Cardiac muscle cell (in vitro differentiated cells and primary cell): ENCODE data around the gene UBE2B. TPM values are rescaled to one million over a fixed set of nuclear protein-coding genes. Genes with fewer than 3 reads are reported as not detected.

Source experiments
- DNase-seq, 2 donors: peaks; one replicate each; pipeline versions ENCODE4 v3.0.0 to v3.0.0-alpha.2; 2010 to 2017; ENCODE audit warnings: low read depth in 1 of 2, low spot score in 1 of 2
- H3K27ac ChIP-seq: fragments of 200-600 bp; sonication (generic); 2 replicates; pipeline ENCODE4 v1.5.1; 2016
- H3K27me3 ChIP-seq: fragments of 200-600 bp; sonication (generic); 2 replicates; pipeline ENCODE4 v1.6.0; 2016; ENCODE audit warnings: control low read depth
- H3K36me3 ChIP-seq: fragments of 200-600 bp; sonication (generic); 2 replicates; pipeline ENCODE4 v1.5.1; 2016; ENCODE audit warnings: control low read depth
- H3K4me1 ChIP-seq: fragments of 200-600 bp; sonication (generic); 2 replicates; pipeline ENCODE4 v1.8.1; 2017; ENCODE audit warnings: low read depth, mild to moderate bottlenecking, mixed run types
- H3K4me3 ChIP-seq: fragments of 200-600 bp; sonication (generic); 2 replicates; pipeline ENCODE4 v1.5.1; 2016; ENCODE audit warnings: mild to moderate bottlenecking
- H3K9me3 ChIP-seq: fragments of 200-600 bp; sonication (generic); 2 replicates; pipeline ENCODE4 v1.5.1; 2017; ENCODE audit warnings: low read depth, mild to moderate bottlenecking, control low read depth
- polyA plus RNA-seq: library from polyadenylated mRNA; unstranded; fragments of >200 nt; fragmentation: Nextera tagmentation; extraction: Ambion mirVana; gene quantifications from 2 replicates; pipeline ENCODE4 v1.2.1, GENCODE V29; 2016
- total RNA-seq: library from RNA; depleted of rRNA; stranded (reverse); fragments of >200 nt; gene quantifications from 2 replicates; pipeline ENCODE4 v1.2.3, GENCODE V29; 2016
- TF ChIP-seq, protein P1 (sequence below): IDR thresholded peaks from 2 replicates; pipeline ENCODE4 v1.5.1; 2012; ENCODE audit warnings: low read depth, mild to moderate bottlenecking, low read length

The UBE2B gene
- total and polyA plus RNA-seq, 2 experiments from 2014 or later: 17.8 to 164 TPM

GRCh38 chr5:134432677-134433359 is 61.4 kb downstream of the UBE2B start:
- Histone ChIP-seq H3K4me3 (no peak overlapping the region), H3K4me1 (peaks cover 12% of the 10 kb centered on the region), H3K27me3 (no peaks in the 10 kb centered on the region), H3K9me3 (no peaks in the 10 kb centered on the region), H3K36me3 (no peaks in the 10 kb centered on the region), H3K27ac (no peak overlapping the region)
- DNase-seq: no peak
- TF ChIP-seq, protein P1, sequence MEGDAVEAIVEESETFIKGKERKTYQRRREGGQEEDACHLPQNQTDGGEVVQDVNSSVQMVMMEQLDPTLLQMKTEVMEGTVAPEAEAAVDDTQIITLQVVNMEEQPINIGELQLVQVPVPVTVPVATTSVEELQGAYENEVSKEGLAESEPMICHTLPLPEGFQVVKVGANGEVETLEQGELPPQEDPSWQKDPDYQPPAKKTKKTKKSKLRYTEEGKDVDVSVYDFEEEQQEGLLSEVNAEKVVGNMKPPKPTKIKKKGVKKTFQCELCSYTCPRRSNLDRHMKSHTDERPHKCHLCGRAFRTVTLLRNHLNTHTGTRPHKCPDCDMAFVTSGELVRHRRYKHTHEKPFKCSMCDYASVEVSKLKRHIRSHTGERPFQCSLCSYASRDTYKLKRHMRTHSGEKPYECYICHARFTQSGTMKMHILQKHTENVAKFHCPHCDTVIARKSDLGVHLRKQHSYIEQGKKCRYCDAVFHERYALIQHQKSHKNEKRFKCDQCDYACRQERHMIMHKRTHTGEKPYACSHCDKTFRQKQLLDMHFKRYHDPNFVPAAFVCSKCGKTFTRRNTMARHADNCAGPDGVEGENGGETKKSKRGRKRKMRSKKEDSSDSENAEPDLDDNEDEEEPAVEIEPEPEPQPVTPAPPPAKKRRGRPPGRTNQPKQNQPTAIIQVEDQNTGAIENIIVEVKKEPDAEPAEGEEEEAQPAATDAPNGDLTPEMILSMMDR: no peak

DNA sequence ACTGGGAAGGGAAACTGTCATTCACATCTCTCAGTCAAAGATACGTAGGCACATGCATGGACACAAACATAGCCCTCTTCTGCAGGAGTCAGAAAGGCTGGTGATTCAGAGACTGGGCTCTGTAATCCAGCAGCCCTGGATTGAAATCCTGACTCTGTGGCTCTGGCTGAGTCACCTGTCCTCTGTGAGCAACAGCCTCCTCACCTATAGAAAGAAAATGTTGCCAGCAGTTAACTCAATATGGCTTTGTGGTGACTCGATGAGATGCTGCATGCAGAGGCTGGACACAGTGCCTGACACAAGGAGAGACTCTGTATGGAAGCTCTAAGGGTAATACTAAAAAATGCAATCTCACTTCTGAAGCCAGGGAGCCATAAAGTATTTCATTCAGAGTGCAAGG is 64.2 kb downstream of the UBE2B start:
- Histone ChIP-seq H3K4me3 (no peak overlapping the region), H3K27me3 (no peaks in the 10 kb centered on the region), H3K36me3 (no peaks in the 10 kb centered on the region), H3K4me1 (peaks cover 16% of the 10 kb centered on the region), H3K9me3 (no peaks in the 10 kb centered on the region), H3K27ac (no peak overlapping the region)
- DNase-seq: no peak
- TF ChIP-seq, protein P1: no peak

DNA sequence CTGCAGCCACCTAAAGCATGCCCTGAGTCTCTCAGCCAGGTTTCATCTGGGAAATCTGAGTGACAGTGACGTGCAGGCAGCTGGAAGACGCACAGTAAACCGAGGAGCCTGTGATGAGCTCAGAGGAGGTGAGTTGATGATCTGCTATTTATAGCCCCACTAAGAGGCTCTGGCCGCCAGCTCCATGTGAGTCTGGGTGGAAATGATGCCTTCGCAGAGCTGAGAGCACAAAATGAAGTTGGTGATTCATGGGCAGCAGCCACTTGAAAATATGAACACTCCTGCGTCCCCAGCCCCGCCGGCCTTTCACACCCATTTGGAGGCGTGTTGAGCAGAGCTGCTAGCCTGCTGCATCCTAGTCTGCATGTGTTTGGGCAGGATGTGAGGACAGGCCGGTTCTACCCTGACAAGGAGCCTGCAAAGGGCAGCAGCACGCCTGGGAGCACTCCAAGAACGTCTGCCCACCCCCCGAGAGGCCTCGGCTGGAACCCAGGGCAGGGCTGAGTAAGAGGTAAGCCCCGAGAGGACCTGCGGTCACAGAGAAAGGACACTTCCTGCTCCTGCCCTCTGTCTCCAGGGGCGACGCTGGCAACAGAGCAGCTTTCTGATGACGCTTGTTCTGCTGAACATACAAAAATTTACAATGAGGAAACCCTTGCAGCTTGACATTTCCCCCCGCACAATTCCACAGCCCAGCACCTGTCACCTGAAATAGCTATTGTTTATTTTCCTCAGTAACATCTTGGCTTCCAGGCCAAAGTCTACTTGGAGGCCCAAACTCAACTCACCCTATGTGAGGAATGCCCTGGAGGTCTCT is 65.4 kb downstream of the UBE2B start:
- no peaks in the 10 kb centered on the region for H3K36me3 ChIP-seq
- H3K4me1 ChIP-seq: peaks cover 16% of the 10 kb centered on the region
- no peaks in the 10 kb centered on the region for H3K9me3 ChIP-seq
- TF ChIP-seq, protein P1: no peak
- peak overlapping the region; percentile 61 for H3K27ac ChIP-seq
- peak; percentile 64 to 75 for DNase-seq
- H3K27me3 ChIP-seq: no peaks in the 10 kb centered on the region
- H3K4me3 ChIP-seq: no peak overlapping the region

GRCh38 chr5:134437340-134437846 is 66.0 kb downstream of the UBE2B start:
- Histone ChIP-seq H3K9me3 (no peaks in the 10 kb centered on the region), H3K27me3 (no peaks in the 10 kb centered on the region), H3K36me3 (no peaks in the 10 kb centered on the region), H3K4me3 (no peak overlapping the region), H3K27ac (peak overlapping the region; percentile 61), H3K4me1 (peaks cover 16% of the 10 kb centered on the region)
- no peak for DNase-seq
- TF ChIP-seq, protein P1: no peak

GRCh38 chr5:134437847-134438581 is 66.6 kb downstream of the UBE2B start:
- Histone ChIP-seq H3K27ac (no peak overlapping the region), H3K4me1 (peaks cover 16% of the 10 kb centered on the region), H3K36me3 (no peaks in the 10 kb centered on the region), H3K4me3 (no peak overlapping the region), H3K9me3 (no peaks in the 10 kb centered on the region), H3K27me3 (no peaks in the 10 kb centered on the region)
- TF ChIP-seq, protein P1: no peak
- DNase-seq: peak in 1 of 2 donors; percentile 87
